HCT116 (cell line): ENCODE results near the gene TRMU. TPM values are rescaled to one million over a fixed set of nuclear protein-coding genes. Genes with fewer than 3 reads are reported as not detected.

Experiments
- ATAC-seq: fragments of 200-7000 bp; cut with Tn5 transposase; 2 replicates; pipeline ENCODE4 v1.9.1; 2020; ENCODE audit warnings: mild to moderate bottlenecking, moderate library complexity
- BruUV-seq: library from RNA; stranded (reverse); fragments of 400-500 nt; replicated peaks from 2 replicates; lab custom pipeline; 2021; lab: Mats Ljungman, UMichigan
- CTCF ChIA-PET: fragments of 300-600 bp; sonication (Branson Sonifier 250); formaldehyde crosslinking; loops from one replicate; lab custom pipeline; 2021; ENCODE audit warnings: antibody characterized with exemption; lab: Charles Lee
- POLR2A ChIA-PET: fragments of 300-600, 350-600 bp; sonication (Branson Sonifier 250); formaldehyde crosslinking; loops from one replicate; lab custom pipeline; 2021; ENCODE audit warnings: antibody characterized with exemption; lab: Charles Lee
- RAD21 ChIA-PET, 2 experiments: fragments of 300-600 bp; sonication (Branson Sonifier 250); formaldehyde crosslinking; loops; one replicate each; lab custom pipeline; 2023; ENCODE audit warnings: low total read pairs in 2 of 2; ENCODE audit not compliant: uncharacterized antibody in 2 of 2, unreplicated experiment in 2 of 2, low non-redundant PET in 1 of 2; lab: Charles Lee
- DNase-seq: peaks from one replicate; pipeline ENCODE4 v3.0.0-alpha.2; 2010; ENCODE audit warnings: low read depth, low spot score
- H2AFZ ChIP-seq: fragments of 200-600 bp; shearing (Covaris generic), sonication (generic); 2 replicates; pipeline ENCODE4 v1.6.1; 2017; ENCODE audit warnings: low read depth, mixed run types, mixed read lengths, antibody characterized with exemption, low read length; ENCODE audit not compliant: poor library complexity, severe bottlenecking
- H3K27ac ChIP-seq: 2 replicates; pipeline ENCODE4 v1.5.1; 2012; ENCODE audit warnings: low read depth, low read length
- H3K27me3 ChIP-seq: fragments of 200-600 bp; sonication (generic); 2 replicates; pipeline ENCODE4 v1.6.1; 2016; ENCODE audit warnings: mixed run types, low read length, mixed read lengths; ENCODE audit not compliant: insufficient read depth
- H3K36me3 ChIP-seq, 2 experiments: fragments of 200-500 bp in 1 of 2; fragments of 200-600 bp in 1 of 2; sonication (Bioruptor generic) in 1 of 2; sonication (generic) in 1 of 2; 2 replicates each; pipeline versions ENCODE4 v1.5.1 to v1.6.1; 2014 to 2016; ENCODE audit warnings: low read length in 2 of 2, inconsistent platforms in 1 of 2, mixed read lengths in 1 of 2, mixed run types in 1 of 2; ENCODE audit not compliant: insufficient read depth in 2 of 2, control insufficient read depth in 1 of 2
- H3K4me1 ChIP-seq, 2 experiments: fragments of 200-600 bp in 1 of 2; sonication (generic) in 1 of 2; 2 replicates each; pipeline versions ENCODE4 v1.5.1 to v1.6.1; 2012 to 2017; ENCODE audit warnings: low read length in 2 of 2, inconsistent platforms in 1 of 2, mild to moderate bottlenecking in 1 of 2, mixed read lengths in 1 of 2, mixed run types in 1 of 2, moderate library complexity in 1 of 2; ENCODE audit not compliant: insufficient read depth in 2 of 2, control insufficient read depth in 1 of 2
- H3K4me2 ChIP-seq: fragments of 200-600 bp; sonication (generic); 2 replicates; pipeline ENCODE4 v1.6.1; 2017; ENCODE audit warnings: mixed run types, low read length, mixed read lengths
- H3K4me3 ChIP-seq, 2 experiments: fragments of 200-600 bp in 1 of 2; sonication (generic) in 1 of 2; replicated peaks in 1 of 2; 2 replicates each; pipeline ENCODE4 v1.5.1; 2011 to 2016; ENCODE audit warnings: low read length in 2 of 2, control low read depth in 1 of 2, low read depth in 1 of 2, mild to moderate bottlenecking in 1 of 2, mixed read lengths in 1 of 2, mixed run types in 1 of 2
- H3K79me2 ChIP-seq: fragments of 200-600 bp; sonication (generic); 2 replicates; pipeline ENCODE4 v1.6.1; 2017; ENCODE audit warnings: mild to moderate bottlenecking, mixed run types, low read length, moderate library complexity, mixed read lengths; ENCODE audit not compliant: insufficient read depth
- H3K9ac ChIP-seq: fragments of 200-600 bp; sonication (generic); 2 replicates; pipeline ENCODE4 v1.6.1; 2016; ENCODE audit warnings: low read length, mixed read lengths
- H3K9me2 ChIP-seq: fragments of 200-600 bp; sonication (generic), shearing (Covaris generic); 2 replicates; pipeline ENCODE4 v1.6.1; 2017; ENCODE audit warnings: mixed run types, mild to moderate bottlenecking, moderate library complexity; ENCODE audit not compliant: insufficient read depth
- H3K9me3 ChIP-seq, 2 experiments: fragments of 200-500 bp in 1 of 2; fragments of 200-600 bp in 1 of 2; sonication (Bioruptor generic) in 1 of 2; sonication (generic) in 1 of 2; 2 replicates each; pipeline ENCODE4 v1.6.1; 2014 to 2017; ENCODE audit warnings: low read length in 2 of 2, mixed read lengths in 2 of 2, inconsistent platforms in 1 of 2, low read depth in 1 of 2, mild to moderate bottlenecking in 1 of 2, mixed run types in 1 of 2, moderate library complexity in 1 of 2; ENCODE audit not compliant: control insufficient read depth in 1 of 2, insufficient read depth in 1 of 2
- H4K20me1 ChIP-seq: fragments of 200-600 bp; sonication (generic), shearing (Covaris generic); 2 replicates; pipeline ENCODE4 v1.6.1; 2017; ENCODE audit warnings: mixed run types, mild to moderate bottlenecking, moderate library complexity; ENCODE audit not compliant: insufficient read depth
- ELF1 ChIP-seq: IDR thresholded peaks from 2 replicates; pipeline ENCODE4 v1.6.1; 2012; ENCODE audit warnings: low read depth, borderline replicate concordance
- EZH2 ChIP-seq: fragments of 200-600 bp; sonication (generic); IDR thresholded peaks from 2 replicates; pipeline ENCODE4 v1.6.1; 2017; ENCODE audit warnings: antibody characterized with exemption, mixed run types
- TCF7L2 ChIP-seq: IDR thresholded peaks from 2 replicates; pipeline ENCODE4 v1.7.0; 2011; ENCODE audit warnings: borderline replicate concordance, inconsistent platforms; ENCODE audit not compliant: insufficient read depth, insufficient read length; ENCODE audit errors: extremely low read depth
- ZNF274 ChIP-seq: fragments of 200-500 bp; sonication (Bioruptor generic); IDR thresholded peaks from 2 replicates; pipeline ENCODE4 v1.6.1; 2014; ENCODE audit warnings: mild to moderate bottlenecking, low read depth, low read length, inconsistent platforms
- intact Hi-C: fragments of 100-400 bp; cut with micrococcal nuclease; formaldehyde crosslinking; loops from 2 replicates; pipeline ENCODE4 v1.10.0; 2022
- total RNA-seq: library from RNA; stranded (reverse); gene quantifications from one replicate; pipeline ENCODE4 v1.2.1, GENCODE V29; 2021; ENCODE audit not compliant: unreplicated experiment
- TF ChIP-seq, protein P1 (sequence below): IDR thresholded peaks from 2 replicates; pipeline ENCODE4 v1.6.1; 2011; ENCODE audit warnings: mild to moderate bottlenecking, low read length, moderate library complexity; ENCODE audit not compliant: insufficient replicate concordance; ENCODE audit errors: extremely low read depth

The TRMU gene
- total RNA-seq, 1 experiment from 2014 or later: 65.4 TPM

GRCh38 chr22:46376111-46376510, 40.6 kb downstream of the TRMU start:
- TF ChIP-seq ZNF274: no peak
- TF ChIP-seq, protein P1, sequence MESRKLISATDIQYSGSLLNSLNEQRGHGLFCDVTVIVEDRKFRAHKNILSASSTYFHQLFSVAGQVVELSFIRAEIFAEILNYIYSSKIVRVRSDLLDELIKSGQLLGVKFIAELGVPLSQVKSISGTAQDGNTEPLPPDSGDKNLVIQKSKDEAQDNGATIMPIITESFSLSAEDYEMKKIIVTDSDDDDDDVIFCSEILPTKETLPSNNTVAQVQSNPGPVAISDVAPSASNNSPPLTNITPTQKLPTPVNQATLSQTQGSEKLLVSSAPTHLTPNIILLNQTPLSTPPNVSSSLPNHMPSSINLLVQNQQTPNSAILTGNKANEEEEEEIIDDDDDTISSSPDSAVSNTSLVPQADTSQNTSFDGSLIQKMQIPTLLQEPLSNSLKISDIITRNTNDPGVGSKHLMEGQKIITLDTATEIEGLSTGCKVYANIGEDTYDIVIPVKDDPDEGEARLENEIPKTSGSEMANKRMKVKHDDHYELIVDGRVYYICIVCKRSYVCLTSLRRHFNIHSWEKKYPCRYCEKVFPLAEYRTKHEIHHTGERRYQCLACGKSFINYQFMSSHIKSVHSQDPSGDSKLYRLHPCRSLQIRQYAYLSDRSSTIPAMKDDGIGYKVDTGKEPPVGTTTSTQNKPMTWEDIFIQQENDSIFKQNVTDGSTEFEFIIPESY: no peak
- TF ChIP-seq EZH2: no peak
- no peak for TF ChIP-seq ELF1
- no peak for TF ChIP-seq TCF7L2
- TF ChIP-seq, all 23 proteins: peak for 0
- H4K20me1 ChIP-seq: no peaks in the 10 kb centered on the region
- no peaks in the 10 kb centered on the region for H3K27me3 ChIP-seq
- H3K4me2 ChIP-seq: no peak overlapping the region
- peaks cover 4 to 9% of the 10 kb centered on the region in 2 experiments; a peak in 2 of 4 replicates for H3K9me3 ChIP-seq
- no peak overlapping the region for H3K9ac ChIP-seq
- no peak overlapping the region for H3K4me3 ChIP-seq
- CTCF ChIA-PET: interaction anchor here (1.6 kb wide), 1 partner anchor 8 kb away, joined by 5 read pairs; no protein-coding TSS in a partner anchor
- H3K79me2 ChIP-seq: no peaks in the 10 kb centered on the region
- peaks cover 0 to 10% of the 10 kb centered on the region in 2 experiments; a peak in 1 of 4 replicates for H3K36me3 ChIP-seq
- peaks cover 25 to 38% of the 10 kb centered on the region in 2 experiments for H3K4me1 ChIP-seq
- POLR2A ChIA-PET: no interaction called here
- no peaks in the 10 kb centered on the region for H3K9me2 ChIP-seq
- no peak for ATAC-seq
- no TSS peak for BruUV-seq
- no peak overlapping the region for H3K27ac ChIP-seq
- H2AFZ ChIP-seq: no peak overlapping the region
- RAD21 ChIA-PET: no interaction called here
- intact Hi-C loops: no loop called here
- no peak for DNase-seq
